ENCODE data around the gene PPP2R2B.

- TF ChIP-seq EP300 (IDR thresholded peaks at IDR 0.05) (no peak), ZFP36 (IDR thresholded peaks at IDR 0.05; ENCODE audit: borderline replicate concordance, partially characterized antibody) (no peak), CTCF (IDR thresholded peaks at IDR 0.05) (no peak), POLR2A (IDR thresholded peaks at IDR 0.05; ENCODE audit: low read length) (no peak), USF2 (IDR thresholded peaks at IDR 0.05) (no peak), BHLHE40 (IDR thresholded peaks at IDR 0.05; ENCODE audit: low read depth, low read length) (no peak), HOXA7 (CRISPR knock-in tag; IDR thresholded peaks at IDR 0.05) (no peak), MAZ (IDR thresholded peaks at IDR 0.05; ENCODE audit: borderline replicate concordance, low read depth, low read length) (no peak), MAX (IDR thresholded peaks at IDR 0.05) (no peak), ATOH8 (CRISPR knock-in tag; IDR thresholded peaks at IDR 0.05; ENCODE audit: low read depth) (no peak), CEBPB (IDR thresholded peaks at IDR 0.05) (no peak)
Measured at GRCh38 chr5:146828385-146828784, 50.2 kb downstream of the PPP2R2B start.
